K562 treated with DMSO at 1 percent for 48 hours (cell line): ENCODE measurements around the gene AQP11. TPM values are rescaled to one million over a fixed set of nuclear protein-coding genes. Genes with fewer than 3 reads are reported as not detected.

Experiments used
- total RNA-seq: library from RNA; unstranded; fragments of 300-600 nt; gene quantifications from 2 replicates; pipeline ENCODE4 v1.2.3, GENCODE V29; 2022; ENCODE audit warnings: low replicate concordance; ENCODE audit errors: extremely low read depth

Gene AQP11
- total RNA-seq = not detected in 2 replicates

GRCh38 chr11:77589521-77590193, at the start of gene AQP11:
AQP11 (plus strand) TSS chr11:77589953; CDS start chr11:77589993, 40 bp downstream.

GRCh38 chr11:77637345-77638165, 47.8 kb downstream of the AQP11 start, which contains the start of gene CLNS1A:
CLNS1A (minus strand) TSS chr11:77637794; CDS start chr11:77637714, 80 bp downstream.

Other genes starting within 250 kb of the AQP11 start
- not detected in 2 replicates for gene PAK1, start 115.9 kb upstream of the AQP11 start, total RNA-seq
- not detected in 2 replicates for gene CLNS1A, start 47.8 kb downstream of the AQP11 start, total RNA-seq
- gene RSF1, start 230.8 kb downstream of the AQP11 start, total RNA-seq = not detected in 2 replicates
- gene AAMDC, start 231.2 kb downstream of the AQP11 start, total RNA-seq = not detected in 2 replicates